Endothelial cell of umbilical vein (primary cell): ENCODE results near the gene SPP1. TPM values are rescaled to one million over a fixed set of nuclear protein-coding genes. Genes with fewer than 3 reads are reported as not detected.

ENCODE experiments used
- BruUV-seq: library from RNA; stranded (reverse); fragments of 400-500 nt; replicated peaks from 2 replicates; lab custom pipeline; 2021; lab: Mats Ljungman, UMichigan
- CTCF ChIA-PET: fragments of 300-600, 350-600 bp; sonication (Branson Sonifier 250); formaldehyde crosslinking; loops from one replicate; lab custom pipeline; 2021; ENCODE audit warnings: antibody characterized with exemption, inconsistent platforms; lab: Charles Lee
- POLR2A ChIA-PET: fragments of 300-600, 350-600 bp; sonication (Branson Sonifier 250); formaldehyde crosslinking; loops from one replicate; lab custom pipeline; 2021; ENCODE audit warnings: antibody characterized with exemption, inconsistent platforms; lab: Charles Lee
- DNase-seq: peaks from one replicate; pipeline ENCODE4 v3.0.0-alpha.2; 2011; ENCODE audit warnings: low read depth, low spot score
- FAIRE-seq: peaks from 2 replicates; lab custom pipeline; 2011; peaks lifted over from hg19 to GRCh38; lab: Jason Lieb, UNC
- H2AFZ ChIP-seq: 2 replicates; pipeline ENCODE4 v1.6.0; 2012; ENCODE audit warnings: low read depth, low read length, control low read depth, inconsistent platforms
- H3K27ac ChIP-seq: 2 replicates; pipeline ENCODE4 v1.5.1; 2011; ENCODE audit warnings: low read depth, mild to moderate bottlenecking, control low read depth, low read length, moderate library complexity; ENCODE audit not compliant: insufficient read depth
- H3K27me3 ChIP-seq, 2 experiments: 2 replicates each; pipeline versions ENCODE4 v1.6.0 to v1.6.1; 2011; ENCODE audit warnings: low read length in 2 of 2, mixed read lengths in 1 of 2; ENCODE audit not compliant: control insufficient read depth in 2 of 2, insufficient read depth in 2 of 2
- H3K36me3 ChIP-seq, 2 experiments: 2 replicates in 1 of 2; 3 replicates in 1 of 2; pipeline ENCODE4 v1.5.1; 2011; ENCODE audit warnings: low read length in 2 of 2, mild to moderate bottlenecking in 1 of 2, moderate library complexity in 1 of 2; ENCODE audit not compliant: control insufficient read depth in 2 of 2, insufficient read depth in 2 of 2; ENCODE audit errors: extremely low read depth in 1 of 2
- H3K4me1 ChIP-seq: 3 replicates; pipeline ENCODE4 v1.5.1; 2011; ENCODE audit warnings: mild to moderate bottlenecking, low read length; ENCODE audit not compliant: control insufficient read depth, insufficient read depth; ENCODE audit errors: extremely low read depth
- H3K4me2 ChIP-seq: 2 replicates; pipeline ENCODE4 v1.6.1; 2011; ENCODE audit warnings: low read length, control low read depth, mixed read lengths; ENCODE audit not compliant: insufficient read depth
- H3K4me3 ChIP-seq, 3 experiments: fragments of 200-600 bp in 1 of 3; sonication (generic), shearing (Covaris generic) in 1 of 3; replicated peaks in 1 of 3; 2 replicates each; pipeline ENCODE4 v1.5.1; 2011 to 2016; ENCODE audit warnings: control low read depth in 3 of 3, low read length in 3 of 3, mild to moderate bottlenecking in 2 of 3, inconsistent platforms in 1 of 3, low read depth in 1 of 3, moderate library complexity in 1 of 3; ENCODE audit not compliant: insufficient read depth in 1 of 3
- H3K79me2 ChIP-seq: 2 replicates; pipeline ENCODE4 v1.6.0; 2012; ENCODE audit warnings: low read length, inconsistent platforms; ENCODE audit not compliant: control insufficient read depth, insufficient read depth
- H3K9ac ChIP-seq: replicated peaks from 2 replicates; pipeline ENCODE3; 2011; ENCODE audit warnings: low read length, control low read depth; ENCODE audit not compliant: insufficient read depth; ENCODE audit errors: extremely low read depth
- H3K9me1 ChIP-seq: replicated peaks from 3 replicates; pipeline ENCODE4 v1.6.0; 2011; ENCODE audit warnings: mild to moderate bottlenecking, low read length; ENCODE audit not compliant: control insufficient read depth, insufficient read depth; ENCODE audit errors: extremely low read depth
- H3K9me3 ChIP-seq: replicated peaks from 2 replicates; pipeline ENCODE4 v1.5.1; 2012; ENCODE audit warnings: low read length, inconsistent platforms; ENCODE audit not compliant: control insufficient read depth, insufficient read depth
- H4K20me1 ChIP-seq: replicated peaks from 2 replicates; pipeline ENCODE3; 2011; ENCODE audit warnings: mild to moderate bottlenecking, low read length; ENCODE audit not compliant: control insufficient read depth, insufficient read depth; ENCODE audit errors: extremely low read depth
- CTCF ChIP-seq, 2 donors: IDR thresholded peaks; 1 replicate in 1 of 2; 2 replicates in 1 of 2; pipeline ENCODE4 v1.5.1; 2011; ENCODE audit warnings: low read length in 2 of 2, mild to moderate bottlenecking in 2 of 2, moderate library complexity in 2 of 2, control low read depth in 1 of 2, inconsistent platforms in 1 of 2, low read depth in 1 of 2; ENCODE audit not compliant: insufficient read depth in 1 of 2; ENCODE audit errors: extremely low read depth in 1 of 2
- FOS ChIP-seq: IDR thresholded peaks from 2 replicates; pipeline ENCODE4 v1.6.1; 2011; ENCODE audit warnings: mild to moderate bottlenecking, low read length, moderate library complexity, borderline replicate concordance; ENCODE audit not compliant: insufficient read depth
- GATA2 ChIP-seq: IDR thresholded peaks from 2 replicates; pipeline ENCODE4 v1.7.0; 2011; ENCODE audit warnings: low read depth, mild to moderate bottlenecking, moderate library complexity, mixed read lengths, low read length; ENCODE audit not compliant: insufficient read length, insufficient read depth
- JUN ChIP-seq: IDR thresholded peaks from 2 replicates; pipeline ENCODE4 v1.6.1; 2011; ENCODE audit warnings: borderline replicate concordance, low read depth; ENCODE audit not compliant: insufficient read length, insufficient read depth
- MAX ChIP-seq: IDR thresholded peaks from 2 replicates; pipeline ENCODE4 v1.6.1; 2011; ENCODE audit not compliant: insufficient read depth, insufficient read length
- MYC ChIP-seq: IDR thresholded peaks from one replicate; pipeline ENCODE4 v1.6.1; 2011; ENCODE audit warnings: mild to moderate bottlenecking, low read depth, low read length
- dilution Hi-C: fragments of 300-500 bp; cut with MboI; formaldehyde crosslinking; loops from one replicate; pipeline ENCODE4 v1.15.0; 2019; ENCODE audit warnings: low sequenced_read_pairs; ENCODE audit not compliant: extremely low pct_ligation_motif_present
- intact Hi-C: fragments of 100-400 bp; cut with micrococcal nuclease; formaldehyde crosslinking; loops from one replicate; pipeline ENCODE4 v1.10.0; 2022
- polyA plus RNA-seq, 4 experiments: library from polyadenylated mRNA; depleted of rRNA in 3 of 4; stranded (reverse) in 3 of 4; unstranded in 1 of 4; fragments of >200 nt; gene quantifications; 2 replicates each; pipeline versions ENCODE4 v1.2.1 to v1.2.3, GENCODE V29; 2011 to 2012; ENCODE audit warnings: missing spikeins in 1 of 4
- total RNA-seq: library from RNA; stranded (reverse); gene quantifications from 2 replicates; pipeline ENCODE4 v1.2.3, GENCODE V29; 2021

SPP1 gene
- total and polyA plus RNA-seq, 2 donors (not counting 3 experiments of a cell fraction or from before 2014, with no cell fraction given): not detected

- CTCF ChIA-PET: no interaction called here
Measured at GRCh38 chr4:88018466-88018865, 43.0 kb downstream of the SPP1 start.

More at GRCh38 chr4:88018466-88018865, 43.0 kb downstream of the SPP1 start:
- Histone ChIP-seq H3K4me3 (no peak overlapping the region), H4K20me1 (no peaks in the 10 kb centered on the region), H3K36me3 (peaks cover 2% of the 10 kb centered on the region in 2 experiments), H3K27ac (peak overlapping the region; percentile 88), H2AFZ (peak overlapping the region; percentile 6), H3K9ac (peak overlapping the region; percentile 72), H3K9me3 (no peaks in the 10 kb centered on the region), H3K27me3 (no peaks in the 10 kb centered on the region), H3K4me1 (peaks cover 18% of the 10 kb centered on the region), H3K79me2 (peaks cover 49% of the 10 kb centered on the region), H3K4me2 (peak overlapping the region; percentile 60), H3K9me1 (no peaks in the 10 kb centered on the region)
- DNase-seq: no peak
- no TSS peak for BruUV-seq
- FAIRE-seq: no peak
- POLR2A ChIA-PET: no interaction called here
- dilution Hi-C loops (no loop called here), intact Hi-C loops (loop anchor here (1.0 kb wide), 1 partner anchor 10 kb away; no protein-coding TSS in a partner anchor)
- TF ChIP-seq MYC (no peak), JUN (no peak), GATA2 (no peak), MAX (no peak), FOS (no peak), CTCF (IDR thresholded peaks at IDR 0.05; ENCODE audit: extremely low read depth in 1 of 2, insufficient read depth in 1 of 2, low read depth in 1 of 2, low read length in 2 of 2) (no peak)
